Stimulated activated CD8-positive, alpha-beta memory T cell treated with anti-CD3 and anti-CD28 coated beads, Interleukin-2, amount 100 ng/mL, for 1 hour (primary cell): ENCODE data around the gene ZNF90.
"Not testable (repeated sequence)": the region's sequence is repeated elsewhere in the genome, so short reads cannot be mapped to it uniquely, and the experiment has no call there.

ENCODE experiments used
- DNase-seq, 2 donors: peaks; one replicate each; pipeline ENCODE4 v3.0.0-alpha.2; 2020; ENCODE audit warnings: low read depth in 2 of 2

The ZNF90 gene

DNA sequence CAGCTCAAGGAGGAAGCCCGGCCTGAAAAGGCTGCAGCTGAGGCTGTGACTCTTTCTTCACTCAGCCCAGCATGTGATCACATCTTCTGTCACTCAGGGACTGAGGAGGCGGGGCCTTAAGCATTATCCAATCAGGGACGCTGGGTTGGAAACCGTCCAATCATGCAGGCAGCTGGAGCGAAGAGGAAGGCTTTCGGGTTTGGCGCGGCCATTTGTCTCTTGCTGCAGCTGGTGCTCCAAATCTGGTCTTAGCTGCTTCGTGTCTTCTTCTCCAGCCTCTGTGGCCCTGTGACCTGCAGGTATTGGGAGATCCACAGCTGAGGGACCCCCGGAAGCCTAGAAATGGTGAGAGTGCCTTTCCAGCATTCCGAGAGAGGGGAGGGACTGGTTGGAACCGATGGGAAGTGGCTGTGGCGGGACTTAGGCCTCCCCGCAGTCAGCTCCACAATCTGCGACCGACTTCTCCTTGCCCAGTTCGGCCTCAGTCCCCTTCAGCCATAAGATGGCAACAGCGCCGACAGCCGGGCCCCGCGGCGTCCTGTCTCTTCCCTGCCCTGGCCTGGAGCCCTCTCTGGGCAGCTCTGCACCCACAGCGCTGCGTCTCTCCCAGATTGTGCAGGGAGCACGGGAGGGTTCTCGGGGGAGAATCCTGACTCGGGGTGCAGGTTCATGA is at the start of gene ZNF90:
TSS of gene ZNF90 (plus strand) at position 210 of the 673 bp plus-strand sequence. CDS start at position 343, 133 bp downstream.
- peak; percentile 64 to 65 for DNase-seq

GRCh38 chr19:20028611-20029010 is 49.2 kb upstream of the ZNF90 start:
- no peak for DNase-seq

GRCh38 chr19:20035935-20036334 is 41.9 kb upstream of the ZNF90 start:
- no peak for DNase-seq

GRCh38 chr19:20038358-20039202 is 39.2 kb upstream of the ZNF90 start:
- no peak for DNase-seq

- peak; percentile 82 to 91 for DNase-seq
Measured at GRCh38 chr19:20039203-20039723, 38.5 kb upstream of the ZNF90 start, which contains the start of gene ZNF682. Gene ZNF682 (minus strand): TSS chr19:20039505. CDS start chr19:20039345, 160 bp downstream.

DNA sequence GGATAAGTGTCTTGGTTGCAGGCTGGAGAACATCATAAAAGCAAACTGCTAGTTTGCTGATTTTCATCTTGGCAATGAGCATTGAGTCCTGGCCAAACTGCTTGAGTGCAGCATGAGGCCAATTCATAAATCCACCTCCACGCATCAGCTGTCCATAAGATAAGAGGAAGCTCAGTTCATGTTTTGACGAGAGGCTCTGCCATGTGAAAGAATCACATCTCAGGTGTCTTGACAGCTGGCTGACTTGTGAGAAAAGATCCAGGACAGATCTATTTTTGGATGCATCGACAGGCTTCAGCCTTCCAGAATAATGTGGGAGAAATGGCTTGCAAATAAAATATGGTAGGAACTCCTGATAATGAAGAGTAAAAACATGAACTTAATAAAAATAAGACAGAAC is 33.1 kb upstream of the ZNF90 start:
- no peak for DNase-seq

DNA sequence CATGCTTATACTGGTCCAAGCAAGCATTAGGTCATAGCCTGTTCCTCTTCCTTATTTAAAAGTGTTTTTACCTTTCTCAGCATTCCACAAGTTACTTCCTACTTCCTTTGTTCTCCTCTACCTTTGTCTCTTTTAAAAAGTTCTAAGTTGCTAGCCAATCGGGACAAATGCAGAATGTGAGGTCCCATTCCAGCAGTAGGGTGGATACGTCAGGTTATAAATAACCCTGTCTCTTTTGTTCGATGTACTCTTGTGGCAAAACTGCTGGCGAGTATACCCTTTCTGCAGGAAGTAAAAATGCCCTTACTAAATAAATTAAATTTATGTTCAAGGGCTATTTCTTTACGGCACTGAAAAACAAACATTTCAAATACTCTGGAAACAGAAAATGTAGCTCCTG is 32.1 kb upstream of the ZNF90 start:
- DNase-seq, result not testable (repeated sequence)

- DNase-seq, result peak; percentile 29 to 30
Measured at GRCh38 chr19:20051841-20052768, 25.7 kb upstream of the ZNF90 start.

GRCh38 chr19:20058738-20059137 is 19.1 kb upstream of the ZNF90 start:
- not testable (repeated sequence) for DNase-seq

DNA sequence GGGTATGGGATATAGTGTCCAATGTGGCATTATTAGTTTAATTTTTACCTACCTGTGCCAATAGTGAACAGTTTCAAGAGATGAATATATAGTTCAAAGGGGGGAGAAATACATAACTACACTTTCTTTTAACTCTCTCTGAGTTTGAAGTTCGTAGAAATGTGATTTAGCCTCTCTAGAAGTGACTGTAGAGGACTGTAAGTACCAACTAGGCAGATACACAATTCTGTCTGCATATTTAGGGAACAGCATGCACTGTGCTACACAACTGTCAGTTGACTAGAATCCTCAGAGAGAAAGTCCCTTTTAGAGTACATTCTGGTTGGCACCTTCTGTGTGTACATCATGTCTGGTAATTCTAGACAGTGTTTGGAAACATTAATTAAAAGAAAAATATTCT is 17.5 kb upstream of the ZNF90 start:
- DNase-seq, result no peak

DNA sequence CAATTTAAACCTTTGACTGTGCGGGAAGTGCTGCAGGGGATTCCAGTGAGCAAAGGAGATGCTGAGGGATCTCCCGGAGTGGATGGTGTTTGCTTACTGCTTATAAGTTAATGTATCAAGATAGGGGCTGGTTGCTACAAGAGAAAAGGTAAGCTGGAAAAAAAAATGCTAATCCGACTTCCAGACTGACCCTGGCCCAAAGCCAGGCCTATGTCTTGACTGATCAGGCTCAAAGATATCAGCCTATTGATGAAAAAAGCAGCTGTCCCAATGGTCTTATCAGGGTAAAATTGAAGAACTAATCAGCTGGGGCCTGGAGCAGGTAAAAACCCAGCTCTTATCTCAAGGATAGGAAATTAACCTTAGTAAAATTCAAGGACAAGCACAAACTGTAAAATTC is 10.9 kb upstream of the ZNF90 start:
- DNase-seq, result no peak

- no peak for DNase-seq
Measured at GRCh38 chr19:20067943-20068342, 9.9 kb upstream of the ZNF90 start.

GRCh38 chr19:20068559-20068958 is 9.2 kb upstream of the ZNF90 start:
- DNase-seq, result not testable (repeated sequence)

- no peak for DNase-seq
Measured at GRCh38 chr19:20070691-20071090, 7.1 kb upstream of the ZNF90 start.

- no peak for DNase-seq
Measured at GRCh38 chr19:20072936-20073335, 4.9 kb upstream of the ZNF90 start.

DNA sequence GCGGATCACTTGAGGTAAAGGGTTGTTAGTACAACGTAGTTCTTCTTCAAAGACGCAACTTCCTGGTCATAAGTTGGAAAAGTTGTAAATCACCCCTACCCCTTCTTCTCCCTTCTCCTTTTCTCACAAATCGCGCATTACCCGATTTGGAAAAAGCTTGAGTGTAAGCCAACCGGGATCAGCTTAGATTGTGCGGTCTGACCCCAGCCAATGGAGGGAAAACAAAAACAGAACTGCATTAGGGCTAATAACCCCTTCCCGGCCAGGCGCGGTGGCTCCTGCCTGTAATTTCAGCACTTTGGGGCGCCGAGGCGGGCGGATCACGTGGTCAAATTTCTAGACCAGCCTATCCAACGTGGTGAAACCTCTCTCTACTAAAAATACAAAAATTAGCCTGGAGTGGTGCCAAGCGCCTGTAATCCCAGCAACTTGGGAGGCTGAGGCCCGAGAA is 806 bp downstream of the ZNF90 start:
- no peak for DNase-seq

GRCh38 chr19:20079476-20079875 is 1.7 kb downstream of the ZNF90 start:
- DNase-seq, result no peak

GRCh38 chr19:20080656-20081055 is 2.9 kb downstream of the ZNF90 start:
- DNase-seq, result no peak

GRCh38 chr19:20082232-20082833 is 4.5 kb downstream of the ZNF90 start:
- not testable (repeated sequence) for DNase-seq

- DNase-seq, result not testable (repeated sequence)
Measured at GRCh38 chr19:20082876-20083275, 5.1 kb downstream of the ZNF90 start.

GRCh38 chr19:20102097-20102496 is 24.3 kb downstream of the ZNF90 start:
- no peak for DNase-seq
